ENCODE results near the gene TEK.

The TEK gene

DNA sequence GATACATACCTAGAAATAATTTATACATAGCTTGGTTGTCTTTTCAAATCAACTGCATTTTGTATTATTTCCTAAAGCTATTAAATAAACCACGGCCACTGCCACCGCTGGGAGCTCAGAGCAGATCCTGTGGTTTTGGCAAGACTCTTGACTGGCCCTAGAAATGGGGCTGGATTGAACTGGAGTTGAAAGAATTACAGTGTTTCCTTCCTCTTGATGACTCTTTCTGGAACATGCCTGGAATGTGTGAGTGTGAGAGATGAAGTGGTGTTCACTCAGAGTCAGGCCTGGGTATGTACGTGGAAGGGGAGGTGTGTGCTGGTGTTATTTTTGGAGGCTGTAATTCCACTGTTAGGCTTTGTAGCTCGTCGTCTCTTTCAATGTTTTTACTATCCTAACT is 45.9 kb downstream of the TEK start:
- TF ChIP-seq, protein P1, sequence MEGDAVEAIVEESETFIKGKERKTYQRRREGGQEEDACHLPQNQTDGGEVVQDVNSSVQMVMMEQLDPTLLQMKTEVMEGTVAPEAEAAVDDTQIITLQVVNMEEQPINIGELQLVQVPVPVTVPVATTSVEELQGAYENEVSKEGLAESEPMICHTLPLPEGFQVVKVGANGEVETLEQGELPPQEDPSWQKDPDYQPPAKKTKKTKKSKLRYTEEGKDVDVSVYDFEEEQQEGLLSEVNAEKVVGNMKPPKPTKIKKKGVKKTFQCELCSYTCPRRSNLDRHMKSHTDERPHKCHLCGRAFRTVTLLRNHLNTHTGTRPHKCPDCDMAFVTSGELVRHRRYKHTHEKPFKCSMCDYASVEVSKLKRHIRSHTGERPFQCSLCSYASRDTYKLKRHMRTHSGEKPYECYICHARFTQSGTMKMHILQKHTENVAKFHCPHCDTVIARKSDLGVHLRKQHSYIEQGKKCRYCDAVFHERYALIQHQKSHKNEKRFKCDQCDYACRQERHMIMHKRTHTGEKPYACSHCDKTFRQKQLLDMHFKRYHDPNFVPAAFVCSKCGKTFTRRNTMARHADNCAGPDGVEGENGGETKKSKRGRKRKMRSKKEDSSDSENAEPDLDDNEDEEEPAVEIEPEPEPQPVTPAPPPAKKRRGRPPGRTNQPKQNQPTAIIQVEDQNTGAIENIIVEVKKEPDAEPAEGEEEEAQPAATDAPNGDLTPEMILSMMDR (conservative IDR thresholded peaks at IDR 0.05; ENCODE audit: low read depth, low read length) = no peak
- no peak overlapping the region for H3K4me3 ChIP-seq (ENCODE audit: low read depth, low read length)
- peak; percentile 95 for DNase-seq (ENCODE audit: low read depth)

DNA sequence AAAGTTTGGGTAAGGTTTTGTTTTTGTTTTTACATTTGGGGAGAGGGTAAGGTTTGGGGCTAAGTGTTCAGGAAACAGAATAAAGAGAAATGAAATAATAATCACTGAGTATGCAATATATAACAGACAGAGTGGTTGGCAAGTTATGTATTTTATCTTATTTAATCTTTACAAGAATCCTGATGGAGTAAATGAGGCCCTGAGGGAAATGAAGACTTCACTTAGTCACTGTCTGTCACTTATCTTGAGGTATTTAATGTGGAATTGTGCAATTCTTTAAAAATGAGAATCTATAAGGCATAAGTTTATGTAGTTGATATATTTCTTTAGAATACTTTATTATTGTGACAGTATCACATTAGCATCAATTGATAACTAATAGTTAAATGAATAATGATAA is 48.1 kb downstream of the TEK start:
- DNase-seq (ENCODE audit: low read depth) = no peak
- H3K4me3 ChIP-seq (ENCODE audit: low read depth, low read length) = no peak overlapping the region
- TF ChIP-seq, protein P1 (conservative IDR thresholded peaks at IDR 0.05; ENCODE audit: low read depth, low read length) = no peak

DNA sequence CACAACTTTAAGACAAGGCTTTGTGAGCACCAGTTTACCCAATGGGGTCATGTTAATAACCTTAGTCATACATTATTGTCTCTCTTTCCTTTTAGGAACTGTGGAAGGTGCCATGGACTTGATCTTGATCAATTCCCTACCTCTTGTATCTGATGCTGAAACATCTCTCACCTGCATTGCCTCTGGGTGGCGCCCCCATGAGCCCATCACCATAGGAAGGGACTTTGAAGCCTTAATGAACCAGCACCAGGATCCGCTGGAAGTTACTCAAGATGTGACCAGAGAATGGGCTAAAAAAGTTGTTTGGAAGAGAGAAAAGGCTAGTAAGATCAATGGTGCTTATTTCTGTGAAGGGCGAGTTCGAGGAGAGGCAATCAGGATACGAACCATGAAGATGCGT is 48.7 kb downstream of the TEK start:
- DNase-seq (ENCODE audit: low read depth) = no peak
- TF ChIP-seq, protein P1 (conservative IDR thresholded peaks at IDR 0.05; ENCODE audit: low read depth, low read length) = no peak
- H3K4me3 ChIP-seq (ENCODE audit: low read depth, low read length) = no peak overlapping the region

DNA sequence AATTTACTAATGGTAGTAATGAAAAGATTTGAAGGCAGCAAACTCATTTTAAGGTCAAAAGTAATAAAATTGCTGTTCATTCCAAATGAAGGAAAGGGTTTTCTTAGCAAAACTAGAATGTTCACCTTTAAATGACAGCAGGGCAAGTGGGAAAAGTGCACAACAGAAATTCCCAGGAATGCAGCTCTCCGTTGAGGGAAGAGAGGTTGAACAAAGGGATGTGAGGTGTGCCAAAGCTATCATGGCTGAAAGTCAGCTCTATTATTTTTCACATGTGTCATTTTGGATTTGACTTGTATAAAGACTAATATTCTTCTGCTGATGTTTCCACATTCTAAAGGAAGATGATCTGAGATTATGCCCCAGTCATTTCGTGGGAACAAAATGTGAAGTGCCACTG is 51.6 kb downstream of the TEK start:
- no peak for DNase-seq (ENCODE audit: low read depth)
- H3K4me3 ChIP-seq (ENCODE audit: low read depth, low read length) = no peak overlapping the region
- TF ChIP-seq, protein P1 (conservative IDR thresholded peaks at IDR 0.05; ENCODE audit: low read depth, low read length) = no peak

DNA sequence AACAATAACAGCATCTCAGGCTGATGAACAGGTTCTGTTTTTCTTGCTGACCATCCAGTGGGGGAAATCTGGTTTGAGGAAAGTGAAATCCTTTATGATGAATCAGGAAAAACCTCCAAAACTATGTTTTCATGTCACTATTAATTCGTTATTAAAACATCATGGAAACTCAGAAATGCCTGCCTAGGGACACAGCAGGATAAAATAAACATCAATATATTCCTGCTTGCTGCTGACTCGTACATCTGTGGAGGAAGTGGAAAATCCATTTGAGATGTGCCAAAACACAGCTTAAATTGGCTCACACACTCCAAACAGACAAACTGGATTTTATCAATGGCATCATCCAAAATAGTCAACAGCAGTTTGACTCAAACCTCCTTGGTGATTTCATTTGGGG is 53.0 kb downstream of the TEK start:
- H3K4me3 ChIP-seq (ENCODE audit: low read depth, low read length) = no peak overlapping the region
- DNase-seq (ENCODE audit: low read depth) = peak; percentile 55
- TF ChIP-seq, protein P1 (conservative IDR thresholded peaks at IDR 0.05; ENCODE audit: low read depth, low read length) = no peak

DNA sequence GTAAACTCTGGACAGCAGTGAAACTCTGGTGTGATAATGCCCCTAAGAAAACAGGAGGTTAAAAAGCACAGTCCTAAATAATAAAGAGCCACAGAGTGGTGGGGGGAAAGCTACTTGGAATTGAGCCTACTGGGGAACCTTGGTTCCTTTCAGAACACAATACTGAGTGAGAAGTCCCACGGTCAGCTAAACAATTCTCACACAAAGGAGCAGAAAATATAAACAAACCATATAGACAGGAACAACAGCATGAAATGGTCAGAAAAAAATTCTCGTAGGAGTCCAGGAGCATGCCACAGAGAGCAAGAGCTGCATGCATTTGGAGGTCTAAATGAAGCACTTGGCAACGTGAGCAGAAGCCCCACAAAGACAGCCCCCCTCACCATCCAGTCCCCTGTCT is 56.0 kb downstream of the TEK start:
- no peak overlapping the region for H3K4me3 ChIP-seq (ENCODE audit: low read depth, low read length)
- no peak for DNase-seq (ENCODE audit: low read depth)
- TF ChIP-seq, protein P1 (conservative IDR thresholded peaks at IDR 0.05; ENCODE audit: low read depth, low read length) = no peak

DNA sequence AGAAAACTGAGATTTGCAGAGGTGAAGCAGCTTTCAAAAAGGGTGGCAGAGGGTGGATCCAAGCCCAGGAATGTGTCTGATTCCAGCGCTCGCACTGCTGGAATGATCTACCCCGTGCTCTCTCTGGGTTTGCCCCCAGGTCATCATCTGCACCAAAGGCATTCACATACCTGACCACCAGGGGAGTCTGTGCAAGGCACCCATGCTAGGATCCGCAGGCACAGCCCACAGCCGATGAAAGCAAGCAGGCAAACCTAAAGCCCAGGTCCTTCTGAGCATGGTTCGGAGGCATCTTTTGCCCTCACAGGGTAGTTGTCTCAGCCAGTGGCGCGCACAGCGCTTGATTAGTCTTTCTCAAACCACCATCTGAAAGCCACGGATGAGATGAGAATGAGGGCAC is 56.6 kb downstream of the TEK start:
- TF ChIP-seq, protein P1 (conservative IDR thresholded peaks at IDR 0.05; ENCODE audit: low read depth, low read length) = peak; percentile 18
- H3K4me3 ChIP-seq (ENCODE audit: low read depth, low read length) = no peak overlapping the region
- no peak for DNase-seq (ENCODE audit: low read depth)

Data from choroid plexus epithelial cell (primary cell).